Panc1 (cell line): ENCODE measurements around the gene C1orf167. TPM values are rescaled to one million over a fixed set of nuclear protein-coding genes. Genes with fewer than 3 reads are reported as not detected.

ENCODE experiments used
- ATAC-seq: fragments of 200-7000 bp; cut with Tn5 transposase; 2 replicates; pipeline ENCODE4 v1.9.1; 2020; ENCODE audit warnings: mild to moderate bottlenecking, moderate library complexity
- BruUV-seq: library from RNA; stranded (reverse); fragments of 400-500 nt; replicated peaks from 2 replicates; lab custom pipeline; 2021; lab: Mats Ljungman, UMichigan
- CTCF ChIA-PET: fragments of 300-600 bp; sonication (Branson Sonifier 250); formaldehyde crosslinking; loops from one replicate; lab custom pipeline; 2022; ENCODE audit warnings: antibody characterized with exemption; lab: Charles Lee
- POLR2A ChIA-PET: fragments of 300-600 bp; sonication (Branson Sonifier 250); formaldehyde crosslinking; loops from one replicate; lab custom pipeline; 2022; ENCODE audit warnings: antibody characterized with exemption; lab: Charles Lee
- DNase-seq: peaks from one replicate; pipeline ENCODE4 v3.0.0-alpha.2; 2010; ENCODE audit warnings: low read depth, low spot score
- H3K27ac ChIP-seq: 2 replicates; pipeline ENCODE4 v1.5.1; 2011; ENCODE audit warnings: mild to moderate bottlenecking, low read length, inconsistent platforms
- H3K27me3 ChIP-seq: fragments of 200-500 bp; sonication (Bioruptor generic); 2 replicates; pipeline ENCODE4 v1.6.0; 2014; ENCODE audit warnings: low read length, inconsistent platforms; ENCODE audit not compliant: control insufficient read depth, insufficient read depth
- H3K36me3 ChIP-seq: fragments of 200-500 bp; sonication (Bioruptor generic); 2 replicates; pipeline ENCODE4 v1.5.1; 2014; ENCODE audit warnings: inconsistent platforms, mild to moderate bottlenecking, low read length, moderate library complexity; ENCODE audit not compliant: control insufficient read depth, insufficient read depth
- H3K4me1 ChIP-seq: 2 replicates; pipeline ENCODE4 v1.5.1; 2011; ENCODE audit warnings: inconsistent platforms, mild to moderate bottlenecking, low read length, moderate library complexity; ENCODE audit not compliant: control insufficient read depth, insufficient read depth
- H3K4me3 ChIP-seq, 2 experiments: 2 replicates each; pipeline ENCODE4 v1.5.1; 2011 to 2012; ENCODE audit warnings: low read depth in 2 of 2, low read length in 2 of 2, mild to moderate bottlenecking in 2 of 2, inconsistent platforms in 1 of 2, moderate library complexity in 1 of 2
- H3K9me3 ChIP-seq: fragments of 200-500 bp; sonication (Bioruptor generic); 2 replicates; pipeline ENCODE4 v1.5.1; 2014; ENCODE audit warnings: low read depth, mild to moderate bottlenecking, inconsistent platforms, low read length, moderate library complexity; ENCODE audit not compliant: control insufficient read depth, insufficient read depth
- POLR2AphosphoS5 ChIP-seq: IDR thresholded peaks from 2 replicates; pipeline ENCODE4 v1.6.1; 2012; ENCODE audit warnings: mild to moderate bottlenecking, low read depth, low read length, moderate library complexity
- SIN3A ChIP-seq: IDR thresholded peaks from 2 replicates; pipeline ENCODE4 v1.6.1; 2012; ENCODE audit warnings: low read depth, mild to moderate bottlenecking, low read length, moderate library complexity, borderline replicate concordance; ENCODE audit not compliant: insufficient read depth
- TCF7L2 ChIP-seq: IDR thresholded peaks from 2 replicates; pipeline ENCODE4 v1.6.1; 2011; ENCODE audit warnings: mild to moderate bottlenecking, low read depth, low read length, inconsistent platforms
- in situ Hi-C: cut with HindIII; loops from 2 replicates; pipeline ENCODE4 v1.10.0; 2016; ENCODE audit warnings: low sequenced_read_pairs, low pct_unique_long_range_greater_than_20kb
- intact Hi-C: fragments of 100-400 bp; cut with micrococcal nuclease; formaldehyde crosslinking; loops from one replicate; pipeline ENCODE4 v1.10.0; 2022; ENCODE audit not compliant: unreplicated experiment
- total RNA-seq: library from RNA; stranded (reverse); gene quantifications from one replicate; pipeline ENCODE4 v1.2.1, GENCODE V29; 2021; ENCODE audit not compliant: unreplicated experiment
- TF ChIP-seq, protein P1 (sequence below), 2 experiments: IDR thresholded peaks; 2 replicates each; pipeline ENCODE4 v1.6.1; 2011 to 2012; ENCODE audit warnings: low read depth in 2 of 2, control low read depth in 1 of 2, low read length in 1 of 2, mild to moderate bottlenecking in 1 of 2, moderate library complexity in 1 of 2; ENCODE audit not compliant: insufficient read depth in 1 of 2
- TF ChIP-seq, protein P2 (sequence below): fragments of 450-650 bp; IDR thresholded peaks from 2 replicates; pipeline ENCODE4 v1.5.1; 2017; ENCODE audit warnings: mild to moderate bottlenecking

C1orf167 gene
- total RNA-seq, 1 experiment from 2014 or later, result not detected

DNA sequence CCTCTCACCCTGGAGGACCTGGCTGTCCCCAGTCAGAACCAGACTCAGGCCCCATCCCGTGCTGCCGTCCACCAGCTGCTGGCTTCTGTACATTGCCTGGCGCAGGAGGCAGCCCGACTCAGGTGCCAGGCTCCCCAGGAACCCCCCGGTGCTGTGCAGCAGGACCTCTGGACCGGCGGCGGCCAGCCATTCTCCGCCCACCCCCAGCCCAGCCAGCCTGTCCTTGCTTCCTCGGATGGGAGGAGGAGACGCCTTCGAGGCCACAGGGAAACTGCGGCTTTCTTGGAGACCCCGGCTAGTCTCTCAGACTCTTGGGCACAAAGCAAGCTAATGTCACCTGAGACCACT lies 4.4 kb downstream of the C1orf167 start:
- Histone ChIP-seq H3K4me3 (no peak overlapping the region), H3K36me3 (no peaks in the 10 kb centered on the region), H3K9me3 (no peaks in the 10 kb centered on the region), H3K27ac (no peak overlapping the region), H3K27me3 (no peaks in the 10 kb centered on the region), H3K4me1 (no peaks in the 10 kb centered on the region)
- BruUV-seq, result no TSS peak
- in situ Hi-C loops, result no loop called here
- ChIA-PET CTCF (no interaction called here), POLR2A (interaction anchor here (0.5 kb wide), 1 partner anchor 70 kb away, joined by 4 read pairs; no protein-coding TSS in a partner anchor)
- intact Hi-C loops, result no loop called here
- TF ChIP-seq, protein P1, sequence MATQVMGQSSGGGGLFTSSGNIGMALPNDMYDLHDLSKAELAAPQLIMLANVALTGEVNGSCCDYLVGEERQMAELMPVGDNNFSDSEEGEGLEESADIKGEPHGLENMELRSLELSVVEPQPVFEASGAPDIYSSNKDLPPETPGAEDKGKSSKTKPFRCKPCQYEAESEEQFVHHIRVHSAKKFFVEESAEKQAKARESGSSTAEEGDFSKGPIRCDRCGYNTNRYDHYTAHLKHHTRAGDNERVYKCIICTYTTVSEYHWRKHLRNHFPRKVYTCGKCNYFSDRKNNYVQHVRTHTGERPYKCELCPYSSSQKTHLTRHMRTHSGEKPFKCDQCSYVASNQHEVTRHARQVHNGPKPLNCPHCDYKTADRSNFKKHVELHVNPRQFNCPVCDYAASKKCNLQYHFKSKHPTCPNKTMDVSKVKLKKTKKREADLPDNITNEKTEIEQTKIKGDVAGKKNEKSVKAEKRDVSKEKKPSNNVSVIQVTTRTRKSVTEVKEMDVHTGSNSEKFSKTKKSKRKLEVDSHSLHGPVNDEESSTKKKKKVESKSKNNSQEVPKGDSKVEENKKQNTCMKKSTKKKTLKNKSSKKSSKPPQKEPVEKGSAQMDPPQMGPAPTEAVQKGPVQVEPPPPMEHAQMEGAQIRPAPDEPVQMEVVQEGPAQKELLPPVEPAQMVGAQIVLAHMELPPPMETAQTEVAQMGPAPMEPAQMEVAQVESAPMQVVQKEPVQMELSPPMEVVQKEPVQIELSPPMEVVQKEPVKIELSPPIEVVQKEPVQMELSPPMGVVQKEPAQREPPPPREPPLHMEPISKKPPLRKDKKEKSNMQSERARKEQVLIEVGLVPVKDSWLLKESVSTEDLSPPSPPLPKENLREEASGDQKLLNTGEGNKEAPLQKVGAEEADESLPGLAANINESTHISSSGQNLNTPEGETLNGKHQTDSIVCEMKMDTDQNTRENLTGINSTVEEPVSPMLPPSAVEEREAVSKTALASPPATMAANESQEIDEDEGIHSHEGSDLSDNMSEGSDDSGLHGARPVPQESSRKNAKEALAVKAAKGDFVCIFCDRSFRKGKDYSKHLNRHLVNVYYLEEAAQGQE (IDR thresholded peaks at IDR 0.05; ENCODE audit: insufficient read depth in 1 of 2, low read depth in 2 of 2, low read length in 1 of 2), result no peak
- ATAC-seq (0 out of 2 replicates have a peak, but pooled peaks have one; percentile 3), DNase-seq (no peak)

DNA sequence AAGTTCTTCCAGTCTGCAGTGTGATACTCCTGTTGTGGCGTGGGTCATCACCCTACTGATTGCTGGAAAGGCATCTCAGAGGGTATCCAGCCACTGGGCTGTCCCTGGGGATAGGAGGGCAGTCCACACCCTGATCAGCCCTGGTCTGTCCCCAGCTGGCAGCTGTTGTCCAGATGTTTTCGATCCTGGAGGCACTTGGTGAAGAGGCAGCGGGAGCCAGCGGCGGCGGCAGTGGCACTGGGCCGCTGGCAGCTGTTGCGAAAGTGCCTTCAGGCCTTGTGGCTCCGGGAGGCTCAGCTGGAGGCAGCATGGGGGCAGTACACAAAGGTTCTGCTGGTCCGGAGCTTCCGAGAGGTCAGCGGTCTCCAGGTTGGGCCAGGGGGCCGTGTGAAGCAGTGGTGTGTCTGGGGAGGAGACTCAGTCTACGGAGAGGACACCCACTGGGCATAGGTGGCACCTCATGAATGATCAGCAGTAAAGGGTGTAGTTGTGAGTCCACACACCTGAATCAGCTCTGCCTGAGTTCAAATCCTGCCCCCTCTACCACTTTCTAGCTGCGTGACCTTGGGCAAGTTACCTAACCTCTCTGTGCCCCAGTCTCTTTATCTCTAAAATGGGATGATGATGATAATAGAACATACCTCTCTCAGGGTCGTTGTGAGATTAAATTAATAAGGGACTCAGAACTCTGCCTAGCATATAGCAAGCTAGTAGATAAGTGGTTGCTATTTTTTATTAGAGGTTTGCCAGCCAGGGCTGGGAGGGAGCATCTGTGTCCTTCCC lies 6.1 kb downstream of the C1orf167 start:
- CTCF ChIA-PET, result no interaction called here
- TF ChIP-seq POLR2AphosphoS5 (no peak), TCF7L2 (no peak), SIN3A (no peak)
- TF ChIP-seq, protein P2, sequence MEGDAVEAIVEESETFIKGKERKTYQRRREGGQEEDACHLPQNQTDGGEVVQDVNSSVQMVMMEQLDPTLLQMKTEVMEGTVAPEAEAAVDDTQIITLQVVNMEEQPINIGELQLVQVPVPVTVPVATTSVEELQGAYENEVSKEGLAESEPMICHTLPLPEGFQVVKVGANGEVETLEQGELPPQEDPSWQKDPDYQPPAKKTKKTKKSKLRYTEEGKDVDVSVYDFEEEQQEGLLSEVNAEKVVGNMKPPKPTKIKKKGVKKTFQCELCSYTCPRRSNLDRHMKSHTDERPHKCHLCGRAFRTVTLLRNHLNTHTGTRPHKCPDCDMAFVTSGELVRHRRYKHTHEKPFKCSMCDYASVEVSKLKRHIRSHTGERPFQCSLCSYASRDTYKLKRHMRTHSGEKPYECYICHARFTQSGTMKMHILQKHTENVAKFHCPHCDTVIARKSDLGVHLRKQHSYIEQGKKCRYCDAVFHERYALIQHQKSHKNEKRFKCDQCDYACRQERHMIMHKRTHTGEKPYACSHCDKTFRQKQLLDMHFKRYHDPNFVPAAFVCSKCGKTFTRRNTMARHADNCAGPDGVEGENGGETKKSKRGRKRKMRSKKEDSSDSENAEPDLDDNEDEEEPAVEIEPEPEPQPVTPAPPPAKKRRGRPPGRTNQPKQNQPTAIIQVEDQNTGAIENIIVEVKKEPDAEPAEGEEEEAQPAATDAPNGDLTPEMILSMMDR, result no peak
- TF ChIP-seq, protein P1 (IDR thresholded peaks at IDR 0.05; ENCODE audit: insufficient read depth in 1 of 2, low read depth in 2 of 2, low read length in 1 of 2), result no peak
- in situ Hi-C loops, result no loop called here

More for the DNA sequence above, 6.1 kb downstream of the C1orf167 start:
- Histone ChIP-seq H3K9me3 (no peaks in the 10 kb centered on the region), H3K36me3 (no peaks in the 10 kb centered on the region), H3K27me3 (no peaks in the 10 kb centered on the region), H3K27ac (no peak overlapping the region), H3K4me1 (no peaks in the 10 kb centered on the region), H3K4me3 (no peak overlapping the region)
- POLR2A ChIA-PET, result interaction anchor here (0.5 kb wide), 1 partner anchor 10 kb away, joined by 11 read pairs; no protein-coding TSS in a partner anchor
- ATAC-seq (no peak), DNase-seq (no peak)
- BruUV-seq, result no TSS peak
- intact Hi-C loops, result no loop called here
